Colonic mucosa (tissue), 4 donors: Measurements from ENCODE around the gene FANCI. TPM values are rescaled to one million over a fixed set of nuclear protein-coding genes. Genes with fewer than 3 reads are reported as not detected.

Experiments used
- DNase-seq: peaks from one replicate; pipeline ENCODE4 v3.0.0-alpha.2; 2020
- H3K27ac ChIP-seq: fragments of 200-600 bp; one replicate; pipeline ENCODE4 v1.8.0; 2021
- H3K27me3 ChIP-seq: fragments of 200-600 bp; one replicate; pipeline ENCODE4 v1.8.0; 2021
- H3K36me3 ChIP-seq: fragments of 200-600 bp; one replicate; pipeline ENCODE4 v1.8.0; 2021
- H3K4me1 ChIP-seq: fragments of 200-600 bp; one replicate; pipeline ENCODE4 v1.8.0; 2021; ENCODE audit warnings: mild to moderate bottlenecking
- H3K4me3 ChIP-seq: fragments of 200-600 bp; one replicate; pipeline ENCODE4 v1.8.0; 2021
- H3K9ac ChIP-seq, 2 donors: one replicate each; pipeline ENCODE4 v1.7.0; 2013; ENCODE audit warnings: control low read depth in 2 of 2, low read depth in 2 of 2, low read length in 2 of 2
- H3K9me3 ChIP-seq: fragments of 200-600 bp; one replicate; pipeline ENCODE4 v1.8.0; 2021
- intact Hi-C: fragments of 100-400 bp; cut with DNase I; formaldehyde crosslinking; loops from one replicate; pipeline ENCODE4 v1.14.1; 2022
- total RNA-seq, 2 donors: library from RNA; stranded (reverse); fragmentation: NEBNext Ultra II Directional in 1 of 2; extraction: Animal tissue kit (Norgen Biotek cat#: 25700) in 1 of 2; gene quantifications; one replicate each; pipeline ENCODE4 v1.2.1, GENCODE V29; 2021
- TF ChIP-seq, protein P1 (sequence below): fragments of 200-600 bp; IDR thresholded peaks from one replicate; pipeline ENCODE4 v1.8.0; 2022; ENCODE audit warnings: antibody characterized with exemption, mild to moderate bottlenecking
- donor health status: healthy.
- donor health status: DM: no; HTN: no; CAD: no.
- donor health status: DM: no; HTN: no; CAD: no.

Gene FANCI
- total RNA-seq, 2 donors from 2014 or later: 19.9 to 76.9 TPM

DNA sequence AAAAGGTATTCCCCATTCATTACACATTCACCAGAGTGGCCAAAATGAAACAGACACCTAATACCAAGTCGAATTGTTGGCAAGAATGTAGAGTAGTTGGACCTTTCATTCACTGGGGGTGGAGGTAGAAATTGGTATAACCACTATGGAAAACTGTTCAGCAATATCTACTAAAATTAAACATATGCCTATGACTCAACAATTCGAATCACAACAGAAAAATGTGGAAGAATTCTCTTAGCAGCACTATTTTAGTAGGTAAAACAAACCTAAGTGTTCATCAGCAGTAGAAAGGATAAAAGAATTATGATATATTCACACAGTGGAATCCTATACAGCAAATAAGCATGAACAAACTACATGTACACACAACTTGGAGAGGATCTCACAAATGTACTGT is 60.2 kb downstream of the FANCI start:
- Histone ChIP-seq H3K27ac (no peak overlapping the region), H3K4me1 (no peaks in the 10 kb centered on the region), H3K36me3 (no peaks in the 10 kb centered on the region), H3K9me3 (no peaks in the 10 kb centered on the region), H3K9ac (no peak overlapping the region), H3K27me3 (no peaks in the 10 kb centered on the region), H3K4me3 (no peak overlapping the region)
- DNase-seq: no peak
- intact Hi-C loops: no loop called here
- TF ChIP-seq, protein P1, sequence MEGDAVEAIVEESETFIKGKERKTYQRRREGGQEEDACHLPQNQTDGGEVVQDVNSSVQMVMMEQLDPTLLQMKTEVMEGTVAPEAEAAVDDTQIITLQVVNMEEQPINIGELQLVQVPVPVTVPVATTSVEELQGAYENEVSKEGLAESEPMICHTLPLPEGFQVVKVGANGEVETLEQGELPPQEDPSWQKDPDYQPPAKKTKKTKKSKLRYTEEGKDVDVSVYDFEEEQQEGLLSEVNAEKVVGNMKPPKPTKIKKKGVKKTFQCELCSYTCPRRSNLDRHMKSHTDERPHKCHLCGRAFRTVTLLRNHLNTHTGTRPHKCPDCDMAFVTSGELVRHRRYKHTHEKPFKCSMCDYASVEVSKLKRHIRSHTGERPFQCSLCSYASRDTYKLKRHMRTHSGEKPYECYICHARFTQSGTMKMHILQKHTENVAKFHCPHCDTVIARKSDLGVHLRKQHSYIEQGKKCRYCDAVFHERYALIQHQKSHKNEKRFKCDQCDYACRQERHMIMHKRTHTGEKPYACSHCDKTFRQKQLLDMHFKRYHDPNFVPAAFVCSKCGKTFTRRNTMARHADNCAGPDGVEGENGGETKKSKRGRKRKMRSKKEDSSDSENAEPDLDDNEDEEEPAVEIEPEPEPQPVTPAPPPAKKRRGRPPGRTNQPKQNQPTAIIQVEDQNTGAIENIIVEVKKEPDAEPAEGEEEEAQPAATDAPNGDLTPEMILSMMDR: no peak

DNA sequence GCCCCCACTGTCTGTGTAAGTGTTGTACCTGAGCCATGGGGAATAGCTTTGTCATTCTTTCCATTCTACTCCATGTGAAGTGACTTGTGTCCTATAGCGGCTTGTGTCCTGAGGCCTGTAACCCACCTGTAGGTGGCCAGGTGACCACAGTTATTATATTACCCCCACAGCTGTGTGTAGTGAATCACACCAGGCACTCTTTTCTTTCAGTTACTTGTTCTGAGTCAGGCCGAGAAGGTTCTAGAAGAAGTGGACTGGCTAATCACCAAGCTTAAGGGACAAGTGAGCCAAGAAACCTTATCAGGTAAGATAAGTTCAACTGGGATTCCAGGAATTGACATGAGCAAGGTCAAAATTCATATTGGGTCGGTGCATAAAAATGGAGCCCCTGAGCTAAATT is 61.6 kb downstream of the FANCI start:
- DNase-seq: no peak

DNA sequence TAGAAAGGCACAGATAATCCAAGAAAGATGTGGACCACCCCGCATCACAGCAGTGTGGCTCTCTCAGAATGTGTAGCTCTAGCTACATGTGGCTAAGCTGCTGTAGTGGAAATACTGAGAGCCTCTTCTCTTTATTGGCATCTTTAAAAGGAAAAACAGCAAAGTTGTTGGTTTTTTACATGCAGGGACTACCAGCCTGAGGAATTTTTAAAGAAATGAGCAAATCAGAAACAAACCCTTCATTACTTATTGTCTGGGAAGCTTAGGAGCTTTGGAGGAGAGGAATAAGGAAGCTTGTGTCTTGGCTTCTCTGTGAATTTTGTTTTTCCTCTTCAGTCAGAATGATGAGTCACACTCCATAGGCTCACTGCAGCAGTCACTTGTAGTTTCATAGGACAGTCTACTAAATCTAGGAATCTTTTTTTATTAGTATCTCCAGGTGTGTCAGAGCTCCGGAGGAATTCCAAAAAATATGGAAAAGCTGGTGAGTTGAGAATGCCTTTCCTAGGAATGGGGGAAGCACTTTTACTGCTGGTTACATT is 63.3 kb downstream of the FANCI start:
- H3K4me3 ChIP-seq: no peak overlapping the region
- no peaks in the 10 kb centered on the region for H3K9me3 ChIP-seq
- TF ChIP-seq, protein P1: no peak

More for the DNA sequence above, 61.6 kb downstream of the FANCI start:
- no peaks in the 10 kb centered on the region for H3K27me3 ChIP-seq
- H3K9ac ChIP-seq: no peak overlapping the region
- no peaks in the 10 kb centered on the region for H3K9me3 ChIP-seq
- intact Hi-C loops: no loop called here
- no peaks in the 10 kb centered on the region for H3K4me1 ChIP-seq
- TF ChIP-seq, protein P1: no peak
- no peak overlapping the region for H3K27ac ChIP-seq
- no peaks in the 10 kb centered on the region for H3K36me3 ChIP-seq
- no peak overlapping the region for H3K4me3 ChIP-seq

DNA sequence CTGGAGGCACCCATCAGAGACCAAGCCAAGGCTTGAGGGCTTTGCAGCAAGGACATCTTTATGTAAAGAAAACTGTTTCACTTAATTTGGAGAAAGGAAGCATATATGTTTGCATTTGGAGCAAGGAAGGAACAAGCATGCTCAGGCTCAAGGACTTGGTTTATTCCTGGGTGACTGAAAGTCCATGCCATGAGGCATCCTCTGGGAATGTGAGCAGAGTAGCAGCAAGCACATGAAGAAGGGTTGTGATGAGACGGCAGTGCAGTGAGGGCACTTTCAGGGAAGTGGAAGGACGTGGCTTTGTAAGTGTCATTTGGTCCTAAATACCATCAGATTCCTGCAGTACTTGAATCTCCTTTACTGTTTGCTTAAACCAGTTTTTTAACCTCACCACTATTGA is 64.0 kb downstream of the FANCI start:
- H3K36me3 ChIP-seq: no peaks in the 10 kb centered on the region
- intact Hi-C loops: no loop called here
- no peak overlapping the region for H3K9ac ChIP-seq
- no peaks in the 10 kb centered on the region for H3K9me3 ChIP-seq
- no peak for DNase-seq
- no peaks in the 10 kb centered on the region for H3K4me1 ChIP-seq
- no peak overlapping the region for H3K27ac ChIP-seq
- TF ChIP-seq, protein P1: no peak
- H3K27me3 ChIP-seq: no peaks in the 10 kb centered on the region
- H3K4me3 ChIP-seq: no peak overlapping the region

More for the DNA sequence above, 63.3 kb downstream of the FANCI start:
- Histone ChIP-seq H3K27me3 (no peaks in the 10 kb centered on the region), H3K36me3 (no peaks in the 10 kb centered on the region), H3K4me1 (no peaks in the 10 kb centered on the region), H3K27ac (no peak overlapping the region), H3K9ac (no peak overlapping the region)
- intact Hi-C loops: no loop called here
- DNase-seq: no peak

DNA sequence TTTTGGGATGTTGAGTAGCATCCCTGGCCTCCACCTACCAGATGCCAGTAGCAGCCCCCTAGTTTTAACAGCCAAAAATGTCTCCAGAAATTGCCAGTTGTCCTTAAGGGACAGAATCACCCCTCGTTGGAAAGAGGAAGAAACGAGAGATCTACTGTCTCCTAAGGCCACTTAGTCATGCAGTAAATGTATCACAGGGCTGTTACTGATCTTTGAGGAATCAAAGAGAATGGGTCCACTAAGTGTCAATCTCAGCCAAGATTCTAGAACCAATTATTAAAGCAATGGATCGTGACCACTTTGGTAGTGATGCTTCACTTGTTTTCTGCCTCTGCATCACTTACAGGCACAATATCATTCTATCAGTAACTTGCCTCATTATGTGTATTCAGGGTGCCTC is 64.5 kb downstream of the FANCI start:
- Histone ChIP-seq H3K27me3 (no peaks in the 10 kb centered on the region), H3K9ac (no peak overlapping the region), H3K9me3 (no peaks in the 10 kb centered on the region), H3K27ac (no peak overlapping the region), H3K4me3 (no peak overlapping the region), H3K4me1 (no peaks in the 10 kb centered on the region), H3K36me3 (no peaks in the 10 kb centered on the region)
- no peak for DNase-seq
- TF ChIP-seq, protein P1: no peak
- intact Hi-C loops: no loop called here
